HG03108 (cell line): ENCODE measurements around the gene SLC16A13.
"Not testable (repeated sequence)": the region's sequence is repeated elsewhere in the genome, so short reads cannot be mapped to it uniquely, and the experiment has no call there.

Source experiments
- ATAC-seq: cut with Tn5 transposase; IDR thresholded peaks from one replicate; pipeline ENCODE4 v1.9.1; 2021; ENCODE audit warnings: moderate library complexity; ENCODE audit not compliant: unreplicated experiment

Gene SLC16A13

GRCh38 chr17:7026471-7027115, 9.2 kb upstream of the SLC16A13 start:
- no peak for ATAC-seq

DNA sequence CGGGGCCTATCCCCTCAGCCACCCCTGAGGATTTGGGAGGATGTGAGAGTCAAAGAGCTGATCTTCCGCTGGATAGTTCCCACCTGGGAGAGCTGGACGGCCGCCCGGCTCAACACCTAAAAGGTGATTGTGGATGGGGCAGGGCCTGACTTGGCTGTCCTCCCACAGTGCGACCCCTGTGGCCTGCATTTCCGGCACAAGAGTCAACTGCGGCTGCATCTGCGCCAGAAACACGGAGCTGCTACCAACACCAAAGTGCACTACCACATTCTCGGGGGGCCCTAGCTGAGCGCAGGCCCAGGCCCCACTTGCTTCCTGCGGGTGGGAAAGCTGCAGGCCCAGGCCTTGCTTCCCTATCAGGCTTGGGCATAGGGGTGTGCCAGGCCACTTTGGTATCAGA, 8.5 kb upstream of the SLC16A13 start:
- no peak for ATAC-seq

DNA sequence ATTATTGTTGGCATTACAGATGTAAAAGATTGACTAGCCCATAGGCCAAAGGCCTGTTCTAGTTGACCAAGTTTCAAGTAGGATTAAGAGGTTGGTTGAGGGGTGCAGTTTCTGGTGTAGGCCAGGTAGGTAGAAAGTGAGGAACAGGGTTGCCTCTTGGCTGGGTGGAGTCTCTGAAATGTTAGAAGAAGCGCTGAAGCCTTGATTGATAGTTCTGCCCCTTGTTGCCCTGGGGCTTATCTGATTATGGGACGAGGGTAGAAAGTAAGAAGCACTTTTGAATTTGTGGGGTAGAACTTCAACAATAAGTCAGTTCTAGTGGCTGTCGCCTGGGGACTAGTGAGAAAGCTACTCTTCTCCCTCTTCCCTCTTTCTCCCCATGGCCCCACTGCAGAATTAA, 6.7 kb upstream of the SLC16A13 start:
- no peak for ATAC-seq

DNA sequence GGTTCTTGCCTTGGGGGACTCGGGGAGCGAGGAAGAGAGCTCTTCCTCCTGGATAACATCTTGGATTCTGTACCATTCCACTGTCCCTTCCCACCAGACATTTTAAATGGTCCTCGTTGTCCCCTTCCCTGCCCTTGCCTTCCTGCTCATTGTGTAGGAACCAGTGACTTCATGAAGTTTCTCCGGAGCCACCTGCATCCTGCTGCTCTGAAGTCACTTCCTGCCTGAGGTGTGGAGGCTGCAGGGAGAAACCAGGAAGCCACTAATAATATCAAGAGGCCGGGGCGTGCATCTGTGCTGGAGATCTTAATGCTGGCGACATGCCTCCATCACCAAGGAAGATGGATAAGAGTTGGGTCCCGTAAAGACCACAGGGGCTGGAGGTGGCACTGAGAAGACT, 6.2 kb upstream of the SLC16A13 start:
- ATAC-seq = no peak

DNA sequence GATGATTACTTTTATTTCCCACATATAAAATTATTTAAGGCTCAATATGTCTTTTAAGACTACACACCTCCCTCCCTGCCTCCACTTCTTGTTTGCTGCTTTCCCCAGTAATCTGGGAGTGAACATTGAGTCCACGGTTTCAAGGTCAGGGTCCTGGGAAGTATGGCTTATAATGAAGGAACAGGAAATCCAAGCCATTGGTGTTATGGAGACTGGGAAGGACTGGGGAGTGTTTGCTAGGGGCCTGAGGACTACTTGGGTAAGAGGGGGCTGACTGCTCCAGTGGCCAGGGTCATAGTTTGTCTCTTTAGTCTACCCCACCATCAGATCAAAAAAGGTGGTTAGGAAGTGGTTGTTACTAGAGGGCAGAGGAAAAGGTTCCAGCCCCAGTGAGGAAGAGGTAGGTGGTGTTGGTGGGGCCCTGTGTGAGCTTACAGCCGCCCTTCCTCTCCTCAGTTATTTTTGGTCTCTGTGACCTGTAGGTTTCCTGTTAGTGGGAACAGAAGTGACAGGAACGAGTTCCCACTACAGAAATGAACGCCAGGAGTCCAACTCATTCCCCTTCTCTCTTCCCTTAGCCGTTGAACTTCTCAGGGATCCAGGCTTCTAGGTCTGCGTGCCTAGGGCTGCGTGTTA, 742 bp upstream of the SLC16A13 start:
- ATAC-seq = peak; percentile 4

DNA sequence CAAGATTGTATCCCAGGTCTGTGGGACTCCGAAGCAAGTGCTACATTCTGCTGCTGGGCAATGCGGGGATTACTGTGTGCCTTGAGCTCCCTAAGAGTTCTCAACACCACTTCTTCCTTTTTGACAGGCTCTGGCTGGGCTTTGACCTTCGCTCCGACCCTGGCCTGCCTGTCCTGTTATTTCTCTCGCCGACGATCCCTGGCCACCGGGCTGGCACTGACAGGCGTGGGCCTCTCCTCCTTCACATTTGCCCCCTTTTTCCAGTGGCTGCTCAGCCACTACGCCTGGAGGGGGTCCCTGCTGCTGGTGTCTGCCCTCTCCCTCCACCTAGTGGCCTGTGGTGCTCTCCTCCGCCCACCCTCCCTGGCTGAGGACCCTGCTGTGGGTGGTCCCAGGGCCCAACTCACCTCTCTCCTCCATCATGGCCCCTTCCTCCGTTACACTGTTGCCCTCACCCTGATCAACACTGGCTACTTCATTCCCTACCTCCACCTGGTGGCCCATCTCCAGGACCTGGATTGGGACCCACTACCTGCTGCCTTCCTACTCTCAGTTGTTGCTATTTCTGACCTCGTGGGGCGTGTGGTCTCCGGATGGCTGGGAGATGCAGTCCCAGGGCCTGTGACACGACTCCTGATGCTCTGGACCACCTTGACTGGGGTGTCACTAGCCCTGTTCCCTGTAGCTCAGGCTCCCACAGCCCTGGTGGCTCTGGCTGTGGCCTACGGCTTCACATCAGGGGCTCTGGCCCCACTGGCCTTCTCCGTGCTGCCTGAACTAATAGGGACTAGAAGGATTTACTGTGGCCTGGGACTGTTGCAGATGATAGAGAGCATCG, 2.4 kb downstream of the SLC16A13 start:
- no peak for ATAC-seq

DNA sequence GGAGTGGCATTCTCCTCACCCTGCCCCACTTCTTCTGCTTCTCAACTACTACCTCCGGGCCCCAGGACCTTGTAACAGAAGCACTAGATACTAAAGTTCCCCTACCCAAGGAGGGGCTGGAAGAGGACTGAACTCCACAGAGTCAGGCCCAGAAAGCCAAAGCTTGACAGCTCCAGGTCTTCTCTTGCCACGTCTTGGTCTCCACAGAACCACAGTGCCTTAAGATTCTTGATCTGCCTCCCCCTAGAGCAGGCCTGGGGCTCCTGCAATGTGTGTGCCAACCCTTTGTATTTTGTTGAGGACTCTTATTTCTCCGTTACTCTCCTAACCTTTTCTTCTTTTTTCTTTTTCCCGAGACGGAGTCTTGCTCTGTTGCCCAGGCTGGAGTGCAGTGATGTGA, 4.0 kb downstream of the SLC16A13 start:
- ATAC-seq = no peak

- ATAC-seq = no peak
Measured at GRCh38 chr17:7041607-7042500, 6.0 kb downstream of the SLC16A13 start.

DNA sequence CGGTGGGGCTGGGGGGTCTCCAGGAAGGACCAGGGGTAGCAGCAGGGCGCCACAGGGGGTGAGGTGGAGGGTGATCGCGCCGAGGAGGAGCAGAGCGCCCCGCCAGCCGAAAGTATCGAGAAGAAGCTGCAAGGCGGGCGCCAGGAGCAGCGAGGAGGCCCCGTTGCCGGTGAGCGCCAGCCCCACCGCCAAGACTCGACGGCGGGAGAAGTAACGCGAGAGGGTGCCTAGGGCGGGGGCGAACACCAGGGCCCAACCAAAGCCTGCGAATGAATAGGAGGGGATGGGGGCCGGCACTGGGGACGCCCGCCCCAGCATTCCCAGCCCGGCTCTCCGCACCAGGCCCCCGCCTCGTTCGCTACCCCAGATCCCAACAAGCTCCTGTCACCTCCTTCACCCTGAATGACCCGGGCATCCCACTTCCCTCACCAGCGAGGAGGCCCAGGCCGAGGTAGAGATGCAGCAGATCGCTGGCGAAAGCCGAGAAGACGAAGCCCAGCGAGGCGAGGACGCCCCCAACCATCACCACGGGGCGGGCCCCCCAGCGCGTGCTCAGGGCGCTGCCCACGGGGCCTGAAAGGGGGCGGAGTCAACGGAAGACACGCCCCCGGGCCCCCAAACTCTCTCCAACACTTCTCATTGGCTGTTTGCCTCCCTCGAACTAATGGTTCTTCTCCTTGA, 6.8 kb downstream of the SLC16A13 start:
- ATAC-seq = no peak

DNA sequence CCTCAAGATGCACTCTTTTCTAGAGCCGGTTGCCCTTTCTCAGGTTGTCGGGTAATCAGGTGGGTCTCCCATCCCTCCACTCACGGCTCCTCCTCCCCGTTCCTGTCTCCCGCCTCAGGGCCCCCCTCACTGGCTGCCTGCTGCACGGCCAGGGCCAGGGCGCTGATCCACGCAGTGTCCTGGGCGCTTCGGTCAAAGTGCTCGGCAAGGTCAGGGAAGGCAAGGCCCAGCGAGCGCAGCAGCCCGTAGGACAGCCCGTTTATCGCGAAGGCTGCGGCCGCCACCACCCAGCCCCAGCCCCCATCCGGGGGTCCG, 7.3 kb downstream of the SLC16A13 start:
- no peak for ATAC-seq

GRCh38 chr17:7043497-7044198, 7.8 kb downstream of the SLC16A13 start, which contains the start of gene SLC16A11:
Gene SLC16A11, minus strand, starts transcription at chr17:7044092. Its CDS starts 579 bp downstream, at chr17:7043513.
- ATAC-seq = no peak

- ATAC-seq = no peak
Measured at GRCh38 chr17:7045492-7046126, 9.8 kb downstream of the SLC16A13 start.

GRCh38 chr17:7046127-7046724, 10.4 kb downstream of the SLC16A13 start:
- no peak for ATAC-seq

- not testable (repeated sequence) for ATAC-seq
Measured at GRCh38 chr17:7046725-7047397, 11.0 kb downstream of the SLC16A13 start.

DNA sequence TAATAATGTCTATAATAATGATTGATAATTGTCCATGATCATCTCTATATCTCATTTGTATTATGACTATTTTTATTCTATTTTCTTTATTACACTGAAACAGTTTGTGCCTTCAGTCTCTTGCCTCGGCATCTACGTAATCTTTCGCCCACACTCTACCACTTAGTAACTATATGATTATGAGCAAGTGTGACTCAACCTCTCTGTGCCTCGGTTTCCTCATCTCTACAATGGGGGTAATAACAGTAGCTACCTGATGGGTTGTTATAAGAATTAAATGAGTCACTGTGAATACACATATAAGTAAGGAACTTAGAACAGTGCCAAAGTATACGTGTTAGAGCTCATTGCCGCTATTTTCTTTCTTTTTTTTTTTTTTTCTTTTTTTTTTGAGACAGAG, 11.8 kb downstream of the SLC16A13 start:
- ATAC-seq = no peak

DNA sequence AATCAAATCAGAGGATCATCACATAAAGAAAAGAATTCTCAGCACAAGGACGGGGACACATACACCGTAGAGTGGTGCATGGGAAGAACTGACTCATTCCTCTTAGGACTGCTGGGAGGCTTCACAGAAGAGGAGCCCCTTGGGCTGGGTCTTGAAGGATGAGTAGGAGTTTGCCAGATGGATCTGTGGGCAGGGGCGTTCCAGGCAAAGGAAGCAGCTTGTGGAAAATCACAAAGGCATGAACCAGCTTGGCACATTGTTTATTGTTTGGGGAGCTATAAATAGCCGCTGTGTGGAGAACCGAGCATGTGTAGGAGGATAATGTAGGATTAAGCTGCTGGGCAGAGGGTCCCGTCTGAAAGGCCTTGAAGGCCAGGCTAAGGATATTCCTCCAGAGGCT, 13.2 kb downstream of the SLC16A13 start:
- no peak for ATAC-seq

GRCh38 chr17:7050583-7050982, 14.8 kb downstream of the SLC16A13 start:
- ATAC-seq = not testable (repeated sequence)

DNA sequence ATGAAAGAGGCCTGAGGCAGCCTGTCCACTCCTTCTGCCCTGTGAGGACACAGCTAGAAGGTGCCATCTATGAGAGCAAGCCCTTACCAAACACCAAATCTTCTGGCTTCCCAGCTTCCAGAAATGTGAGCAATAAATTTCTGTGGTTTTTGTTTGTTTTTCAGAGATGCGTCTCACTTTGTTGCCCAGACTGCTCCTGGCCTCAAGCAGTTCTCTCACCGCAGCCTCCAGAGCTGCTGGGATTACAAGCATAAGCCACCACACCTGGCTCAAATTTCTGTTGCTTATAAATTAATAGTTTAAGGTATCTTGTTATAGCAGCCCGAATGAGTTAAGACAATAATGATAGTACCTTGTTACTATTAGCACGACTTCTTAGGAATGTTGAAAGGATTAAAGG, 20.6 kb downstream of the SLC16A13 start:
- ATAC-seq = no peak
